WTC11 (cell line): ENCODE data around the gene FAM32A. TPM values are rescaled to one million over a fixed set of nuclear protein-coding genes. Genes with fewer than 3 reads are reported as not detected.

ENCODE experiments used
- ATAC-seq: fragments of 200-7000 bp; cut with Tn5 transposase; 2 replicates; pipeline ENCODE4 v1.10.0; 2021; ENCODE audit warnings: mild to moderate bottlenecking, moderate library complexity
- CTCF ChIA-PET: fragments of 300-600 bp; sonication (Branson Sonifier 250); formaldehyde crosslinking; loops from one replicate; lab custom pipeline; 2021; ENCODE audit warnings: antibody characterized with exemption; lab: Charles Lee
- POLR2A ChIA-PET: fragments of 350-600 bp; sonication (Branson Sonifier 250); formaldehyde crosslinking; loops from one replicate; lab custom pipeline; 2021; ENCODE audit warnings: antibody characterized with exemption; lab: Charles Lee
- DNase-seq: peaks from one replicate; pipeline ENCODE4 v3.0.0; 2021; ENCODE audit warnings: low spot score
- H3K27ac Mint-ChIP-seq: 2 replicates; pipeline ENCODE4 v1.8.0; 2021; ENCODE audit warnings: mixed read lengths
- H3K27me3 Mint-ChIP-seq: 2 replicates; pipeline ENCODE4 v1.8.0; 2021; ENCODE audit warnings: low read depth, mild to moderate bottlenecking, moderate library complexity, mixed read lengths
- H3K36me3 Mint-ChIP-seq: 2 replicates; pipeline ENCODE4 v1.8.0; 2021; ENCODE audit warnings: mixed read lengths
- H3K4me1 Mint-ChIP-seq: 2 replicates; pipeline ENCODE4 v1.8.0; 2022; ENCODE audit warnings: mixed read lengths
- H3K4me3 Mint-ChIP-seq: 2 replicates; pipeline ENCODE4 v1.8.0; 2021; ENCODE audit warnings: mild to moderate bottlenecking, moderate library complexity, mixed read lengths
- H3K9me3 Mint-ChIP-seq: 2 replicates; pipeline ENCODE4 v1.8.0; 2021; ENCODE audit warnings: mixed read lengths
- ATF6 ChIP-seq: sonication (generic); formaldehyde crosslinking; IDR thresholded peaks from 2 replicates; pipeline ENCODE4 v1.8.1; 2023; ENCODE audit warnings: mild to moderate bottlenecking, missing genetic modification reagents
- E2F4 ChIP-seq: sonication (generic); formaldehyde crosslinking; IDR thresholded peaks from 2 replicates; pipeline ENCODE4 v1.8.1; 2022; ENCODE audit warnings: low read depth, mild to moderate bottlenecking, moderate library complexity, missing genetic modification reagents, borderline replicate concordance
- ESRRA ChIP-seq: sonication (generic); formaldehyde crosslinking; IDR thresholded peaks from 2 replicates; pipeline ENCODE4 v1.8.1; 2022; ENCODE audit warnings: mild to moderate bottlenecking, missing genetic modification reagents, borderline replicate concordance
- GRHL2 ChIP-seq: fragments of 250-450 bp; sonication (Bioruptor Pico); IDR thresholded peaks from 2 replicates; pipeline ENCODE4 v1.8.0; 2022; ENCODE audit warnings: mild to moderate bottlenecking, moderate library complexity; ENCODE audit not compliant: insufficient replicate concordance, severe bottlenecking
- GTF2I ChIP-seq: fragments of 250-450 bp; sonication (Bioruptor Pico); conservative IDR thresholded peaks from 2 replicates; pipeline ENCODE4 v1.4.0; 2021; ENCODE audit warnings: mild to moderate bottlenecking
- IRF2 ChIP-seq: sonication (generic); formaldehyde crosslinking; IDR thresholded peaks from 2 replicates; pipeline ENCODE4 v1.8.0; 2022; ENCODE audit warnings: low read depth, missing genetic modification reagents, borderline replicate concordance
- JUN ChIP-seq: sonication (generic); formaldehyde crosslinking; IDR thresholded peaks from 2 replicates; pipeline ENCODE4 v1.8.0; 2023; ENCODE audit warnings: mild to moderate bottlenecking, missing genetic modification reagents
- MLX ChIP-seq: sonication (generic); formaldehyde crosslinking; IDR thresholded peaks from 2 replicates; pipeline ENCODE4 v1.8.1; 2023; ENCODE audit warnings: mild to moderate bottlenecking, missing genetic modification reagents, moderate library complexity
- NFATC4 ChIP-seq: fragments of 250-450 bp; sonication (Bioruptor Pico); IDR thresholded peaks from 2 replicates; pipeline ENCODE4 v1.9.0; 2021; ENCODE audit warnings: mild to moderate bottlenecking
- PRDM15 ChIP-seq: sonication (generic); formaldehyde crosslinking; IDR thresholded peaks from 2 replicates; pipeline ENCODE4 v1.8.0; 2022; ENCODE audit warnings: missing genetic modification reagents
- SOX15 ChIP-seq: fragments of 250-450 bp; sonication (Bioruptor Pico); IDR thresholded peaks from 2 replicates; pipeline ENCODE4 v1.9.0; 2021; ENCODE audit warnings: mild to moderate bottlenecking
- TCF7 ChIP-seq: sonication (generic); formaldehyde crosslinking; IDR thresholded peaks from 2 replicates; pipeline ENCODE4 v1.8.0; 2022; ENCODE audit warnings: mild to moderate bottlenecking, low read depth, missing genetic modification reagents, moderate library complexity
- TEAD1 ChIP-seq: sonication (generic); formaldehyde crosslinking; IDR thresholded peaks from 2 replicates; pipeline ENCODE4 v1.8.0; 2022; ENCODE audit warnings: mild to moderate bottlenecking, missing genetic modification reagents
- USF1 ChIP-seq: sonication (generic); formaldehyde crosslinking; IDR thresholded peaks from 2 replicates; pipeline ENCODE4 v1.8.0; 2022; ENCODE audit warnings: mild to moderate bottlenecking, missing genetic modification reagents
- ZBTB43 ChIP-seq: sonication (generic); formaldehyde crosslinking; IDR thresholded peaks from 2 replicates; pipeline ENCODE4 v1.8.1; 2023; ENCODE audit warnings: mild to moderate bottlenecking, missing genetic modification reagents
- ZNF121 ChIP-seq: sonication (generic); formaldehyde crosslinking; IDR thresholded peaks from 2 replicates; pipeline ENCODE4 v1.8.0; 2023; ENCODE audit warnings: missing genetic modification reagents
- ZNF138 ChIP-seq: sonication (generic); formaldehyde crosslinking; conservative IDR thresholded peaks from 2 replicates; pipeline ENCODE4 v1.8.1; 2022; ENCODE audit warnings: mild to moderate bottlenecking, moderate library complexity, missing genetic modification reagents
- ZNF396 ChIP-seq: fragments of 250-450 bp; sonication (Bioruptor Pico); IDR thresholded peaks from 2 replicates; pipeline ENCODE4 v1.8.0; 2021; ENCODE audit warnings: mild to moderate bottlenecking, moderate library complexity, borderline replicate concordance
- ZNF512 ChIP-seq: sonication (generic); formaldehyde crosslinking; IDR thresholded peaks from 2 replicates; pipeline ENCODE4 v1.8.1; 2022; ENCODE audit warnings: missing genetic modification reagents, borderline replicate concordance
- ZNF671 ChIP-seq: fragments of 250-450 bp; sonication (Bioruptor Pico); IDR thresholded peaks from 2 replicates; pipeline ENCODE4 v1.8.0; 2021; ENCODE audit warnings: mild to moderate bottlenecking
- total RNA-seq: library from RNA; stranded (reverse); gene quantifications from 3 replicates; pipeline ENCODE4 v1.2.3, GENCODE V29; 2021

FAM32A gene
- total RNA-seq, 1 experiment from 2014 or later: 62.2 TPM

GRCh38 chr19:16155128-16155527 lies 30.1 kb upstream of the FAM32A start:
- no peak for TF ChIP-seq PRDM15 (CRISPR knock-in tag)
- no peak for TF ChIP-seq JUN (CRISPR knock-in tag)
- TF ChIP-seq TEAD1 (CRISPR knock-in tag): no peak
- TF ChIP-seq TCF7 (CRISPR knock-in tag): no peak
- TF ChIP-seq ZNF512 (CRISPR knock-in tag): no peak
- no peak for TF ChIP-seq ZNF138
- no peak for TF ChIP-seq GTF2I (CRISPR knock-in tag)
- TF ChIP-seq ZNF671 (CRISPR knock-in tag): no peak
- TF ChIP-seq MLX (CRISPR knock-in tag): no peak
- TF ChIP-seq GRHL2 (CRISPR knock-in tag): no peak
- no peak for TF ChIP-seq ESRRA (CRISPR knock-in tag)
- TF ChIP-seq ZNF396 (CRISPR knock-in tag): no peak
- no peak for TF ChIP-seq ZBTB43 (CRISPR knock-in tag)
- TF ChIP-seq SOX15 (CRISPR knock-in tag): no peak
- no peak for TF ChIP-seq ZNF121 (CRISPR knock-in tag)
- no peak for TF ChIP-seq E2F4 (CRISPR knock-in tag)
- TF ChIP-seq IRF2 (CRISPR knock-in tag): no peak
- no peak for TF ChIP-seq NFATC4 (CRISPR knock-in tag)
- Mint-ChIP-seq H3K27me3 (no peaks in the 10 kb centered on the region; the same call in 1 of the 2 replicates), H3K4me3 (no peak overlapping the region), H3K27ac (no peak overlapping the region), H3K4me1 (no peaks in the 10 kb centered on the region), H3K9me3 (no peaks in the 10 kb centered on the region), H3K36me3 (no peaks in the 10 kb centered on the region)
- ATAC-seq: no peak
- ChIA-PET POLR2A (no interaction called here), CTCF (interaction anchor here (2.9 kb wide), 1 partner anchor 114 kb away, joined by 8 read pairs; no protein-coding TSS in a partner anchor)
- DNase-seq: no peak

GRCh38 chr19:16156904-16157303 lies 28.3 kb upstream of the FAM32A start:
- CTCF ChIA-PET: no interaction called here
- no peak for DNase-seq
- Mint-ChIP-seq H3K36me3 (no peaks in the 10 kb centered on the region), H3K4me1 (no peaks in the 10 kb centered on the region), H3K27me3 (no peaks in the 10 kb centered on the region; the same call in 1 of the 2 replicates), H3K9me3 (no peaks in the 10 kb centered on the region), H3K27ac (no peak overlapping the region), H3K4me3 (no peak overlapping the region)
- POLR2A ChIA-PET: no interaction called here
- no peak for ATAC-seq
- TF ChIP-seq ATF6 (CRISPR knock-in tag) (no peak), IRF2 (CRISPR knock-in tag) (no peak), USF1 (no peak)
